ENCODE results near the gene SULT2A1.
A peak's percentile ranks its signal among the peaks of the same experiment; 100 is the strongest.
"Not testable (repeated sequence)": the region's sequence is repeated elsewhere in the genome, so short reads cannot be mapped to it uniquely, and the experiment has no call there.

The SULT2A1 gene

GRCh38 chr19:47885067-47885463 lies 1.1 kb downstream of the SULT2A1 start:
- no peak for FAIRE-seq
- no peak for TF ChIP-seq POLR2A (IDR thresholded peaks at IDR 0.05; ENCODE audit: low read depth, low read length)
- DNase-seq (ENCODE audit: insufficient read length, low spot score): no peak

- no peak for DNase-seq (ENCODE audit: insufficient read length, low spot score)
- TF ChIP-seq POLR2A (IDR thresholded peaks at IDR 0.05; ENCODE audit: low read depth, low read length): no peak
- no peak for FAIRE-seq
Observed at GRCh38 chr19:47882890-47883289, 3.2 kb downstream of the SULT2A1 start.

DNA sequence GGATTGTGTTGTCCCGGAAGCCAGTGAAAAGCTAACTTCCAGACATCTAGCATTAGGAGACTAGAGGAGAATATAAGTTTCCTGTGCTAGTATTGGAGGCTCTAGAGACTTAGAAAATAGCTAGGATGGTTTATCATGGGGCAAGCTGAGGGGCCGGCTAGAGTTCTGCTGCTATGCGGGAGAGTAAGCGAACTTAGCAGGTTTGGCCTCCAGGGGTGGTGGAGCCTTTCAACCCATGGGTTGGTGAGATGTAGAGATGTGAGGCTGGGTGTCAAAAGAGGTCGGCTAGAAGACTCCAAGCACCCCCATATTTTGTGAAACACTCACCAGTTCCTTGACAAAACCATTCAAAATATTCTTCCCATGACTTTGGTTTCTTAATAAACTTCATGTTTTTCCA lies 4.4 kb downstream of the SULT2A1 start:
- DNase-seq (ENCODE audit: insufficient read length, low spot score): no peak
- no peak for TF ChIP-seq POLR2A (IDR thresholded peaks at IDR 0.05; ENCODE audit: low read depth, low read length)
- no peak for FAIRE-seq

GRCh38 chr19:47879385-47879784 lies 6.7 kb downstream of the SULT2A1 start:
- FAIRE-seq; DNase-seq (ENCODE audit: insufficient read length, low spot score): not testable (repeated sequence)

DNA sequence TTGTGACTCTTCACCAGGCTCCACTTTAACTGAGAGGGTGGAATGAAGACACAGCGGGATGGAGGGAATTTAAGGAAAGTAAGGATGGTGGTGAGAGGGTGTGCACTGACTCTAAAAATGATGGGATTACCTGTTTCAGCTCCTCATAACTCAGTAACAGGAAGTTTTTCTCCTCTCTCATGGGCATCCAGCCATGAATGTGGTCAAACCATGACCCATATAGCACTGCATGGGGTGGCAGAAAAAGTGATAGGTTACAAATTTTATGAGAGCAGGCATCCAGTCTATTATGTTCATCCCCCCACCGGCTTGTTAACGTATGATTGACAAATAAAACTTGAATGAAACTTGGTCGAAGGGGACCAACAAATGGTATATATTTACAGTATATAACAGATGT lies 7.2 kb downstream of the SULT2A1 start:
- no peak for TF ChIP-seq POLR2A (IDR thresholded peaks at IDR 0.05; ENCODE audit: low read depth, low read length)
- DNase-seq (ENCODE audit: insufficient read length, low spot score) (no peak), FAIRE-seq (no peak)

GRCh38 chr19:47865166-47865565 lies 20.9 kb downstream of the SULT2A1 start:
- no peak for TF ChIP-seq POLR2A (IDR thresholded peaks at IDR 0.05; ENCODE audit: low read depth, low read length)
- no peak for FAIRE-seq
- no peak for DNase-seq (ENCODE audit: insufficient read length, low spot score)

GRCh38 chr19:47863514-47863936 lies 22.6 kb downstream of the SULT2A1 start:
- TF ChIP-seq POLR2A (IDR thresholded peaks at IDR 0.05; ENCODE audit: low read depth, low read length): no peak
- FAIRE-seq (no peak), DNase-seq (ENCODE audit: insufficient read length, low spot score) (peak; percentile 82)

GRCh38 chr19:47861630-47862029 lies 24.5 kb downstream of the SULT2A1 start:
- TF ChIP-seq POLR2A (IDR thresholded peaks at IDR 0.05; ENCODE audit: low read depth, low read length): no peak
- FAIRE-seq (no peak), DNase-seq (ENCODE audit: insufficient read length, low spot score) (no peak)

GRCh38 chr19:47860602-47861297 lies 25.4 kb downstream of the SULT2A1 start:
- no peak for FAIRE-seq
- DNase-seq (ENCODE audit: insufficient read length, low spot score): no peak
- no peak for TF ChIP-seq POLR2A (IDR thresholded peaks at IDR 0.05; ENCODE audit: low read depth, low read length)

GRCh38 chr19:47859838-47860237 lies 26.3 kb downstream of the SULT2A1 start:
- not testable (repeated sequence) for FAIRE-seq; DNase-seq (ENCODE audit: insufficient read length, low spot score)

DNA sequence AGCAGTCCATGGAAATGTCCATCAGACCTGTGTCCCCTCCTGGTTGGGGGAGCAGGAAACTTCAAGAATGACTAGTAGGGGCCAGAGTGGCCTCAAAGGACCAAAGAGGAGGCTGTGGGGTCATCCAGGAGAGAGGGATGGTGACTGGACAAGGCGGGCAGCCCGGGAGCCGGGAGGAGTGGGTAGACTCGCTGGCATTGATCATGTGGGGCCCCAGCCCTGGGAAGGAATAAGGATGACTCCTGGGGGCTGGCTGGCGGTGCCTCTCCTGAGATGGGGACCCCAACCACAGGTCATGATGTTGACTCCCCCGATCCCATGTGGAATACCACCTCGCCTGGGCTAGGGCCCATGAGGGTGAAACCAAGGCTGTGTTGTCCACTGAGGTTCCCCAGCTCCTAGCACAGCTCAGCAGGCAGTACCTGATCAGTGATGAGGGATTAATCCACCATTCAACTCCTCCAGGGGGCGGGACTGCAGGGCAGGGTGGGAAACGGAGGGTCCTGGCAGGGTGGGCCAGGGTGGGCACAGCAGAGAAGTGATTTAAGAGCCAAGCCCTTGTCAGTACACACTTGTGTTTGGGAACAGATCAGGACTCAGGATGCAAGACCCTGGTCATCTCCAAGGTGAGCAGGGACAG lies 27.3 kb downstream of the SULT2A1 start, which contains the start of gene TPRX2:
Gene TPRX2 (plus strand): TSS at position 590 of the 640 bp plus-strand sequence. CDS start 12 bp downstream, at position 602.
- FAIRE-seq; DNase-seq (ENCODE audit: insufficient read length, low spot score): not testable (repeated sequence)

GRCh38 chr19:47858231-47858630 lies 27.9 kb downstream of the SULT2A1 start:
- FAIRE-seq (peak; percentile 38), DNase-seq (ENCODE audit: insufficient read length, low spot score) (peak; percentile 54)

- TF ChIP-seq POLR2A (IDR thresholded peaks at IDR 0.05; ENCODE audit: low read depth, low read length): no peak
- no peak for DNase-seq (ENCODE audit: insufficient read length, low spot score)
- FAIRE-seq: no peak
Observed at GRCh38 chr19:47854459-47854858, 31.7 kb downstream of the SULT2A1 start.

GRCh38 chr19:47853003-47853402 lies 33.1 kb downstream of the SULT2A1 start:
- DNase-seq (ENCODE audit: insufficient read length, low spot score): no peak
- FAIRE-seq: no peak
- TF ChIP-seq POLR2A (IDR thresholded peaks at IDR 0.05; ENCODE audit: low read depth, low read length): no peak

GRCh38 chr19:47848823-47849473 lies 37.2 kb downstream of the SULT2A1 start:
- DNase-seq (ENCODE audit: insufficient read length, low spot score): peak; percentile 21
- no peak for TF ChIP-seq POLR2A (IDR thresholded peaks at IDR 0.05; ENCODE audit: low read depth, low read length)
- no peak for FAIRE-seq

Data from H54 (cell line).